Measurements from ENCODE around the gene ACTG2.

The ACTG2 gene

GRCh38 chr2:73894475-73894850 is 1.7 kb downstream of the ACTG2 start:
- H3K4me3 ChIP-seq (ENCODE audit: low read depth, low read length) = no peak overlapping the region
- TF ChIP-seq, protein P1, sequence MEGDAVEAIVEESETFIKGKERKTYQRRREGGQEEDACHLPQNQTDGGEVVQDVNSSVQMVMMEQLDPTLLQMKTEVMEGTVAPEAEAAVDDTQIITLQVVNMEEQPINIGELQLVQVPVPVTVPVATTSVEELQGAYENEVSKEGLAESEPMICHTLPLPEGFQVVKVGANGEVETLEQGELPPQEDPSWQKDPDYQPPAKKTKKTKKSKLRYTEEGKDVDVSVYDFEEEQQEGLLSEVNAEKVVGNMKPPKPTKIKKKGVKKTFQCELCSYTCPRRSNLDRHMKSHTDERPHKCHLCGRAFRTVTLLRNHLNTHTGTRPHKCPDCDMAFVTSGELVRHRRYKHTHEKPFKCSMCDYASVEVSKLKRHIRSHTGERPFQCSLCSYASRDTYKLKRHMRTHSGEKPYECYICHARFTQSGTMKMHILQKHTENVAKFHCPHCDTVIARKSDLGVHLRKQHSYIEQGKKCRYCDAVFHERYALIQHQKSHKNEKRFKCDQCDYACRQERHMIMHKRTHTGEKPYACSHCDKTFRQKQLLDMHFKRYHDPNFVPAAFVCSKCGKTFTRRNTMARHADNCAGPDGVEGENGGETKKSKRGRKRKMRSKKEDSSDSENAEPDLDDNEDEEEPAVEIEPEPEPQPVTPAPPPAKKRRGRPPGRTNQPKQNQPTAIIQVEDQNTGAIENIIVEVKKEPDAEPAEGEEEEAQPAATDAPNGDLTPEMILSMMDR (IDR thresholded peaks at IDR 0.05; ENCODE audit: control insufficient read depth, extremely low read depth, insufficient read depth) = no peak
- no peak for DNase-seq (ENCODE audit: low read depth)

DNA sequence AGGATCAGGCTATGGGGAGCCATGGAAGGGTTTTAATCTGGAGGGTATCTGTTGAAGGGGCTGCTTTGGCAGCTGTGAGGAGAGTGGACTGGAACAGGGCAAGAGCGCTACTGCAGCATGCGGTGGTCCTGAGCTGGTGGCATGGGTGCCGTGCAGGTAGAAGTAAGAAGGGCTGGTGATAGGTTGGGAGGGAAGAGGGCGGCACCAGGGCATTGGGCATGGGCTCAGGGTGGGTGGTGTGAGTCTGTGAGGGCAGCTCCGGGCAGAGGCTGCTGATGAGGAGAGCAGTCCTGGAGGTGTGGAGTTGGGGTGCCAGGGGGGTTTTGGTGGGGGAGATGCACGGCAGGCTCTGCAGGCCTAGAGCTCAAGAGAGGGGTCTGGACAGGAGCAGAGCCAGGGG is 2.1 kb downstream of the ACTG2 start:
- TF ChIP-seq, protein P1 (IDR thresholded peaks at IDR 0.05; ENCODE audit: control insufficient read depth, extremely low read depth, insufficient read depth) = no peak
- no peak for DNase-seq (ENCODE audit: low read depth)
- H3K4me3 ChIP-seq (ENCODE audit: low read depth, low read length) = no peak overlapping the region

DNA sequence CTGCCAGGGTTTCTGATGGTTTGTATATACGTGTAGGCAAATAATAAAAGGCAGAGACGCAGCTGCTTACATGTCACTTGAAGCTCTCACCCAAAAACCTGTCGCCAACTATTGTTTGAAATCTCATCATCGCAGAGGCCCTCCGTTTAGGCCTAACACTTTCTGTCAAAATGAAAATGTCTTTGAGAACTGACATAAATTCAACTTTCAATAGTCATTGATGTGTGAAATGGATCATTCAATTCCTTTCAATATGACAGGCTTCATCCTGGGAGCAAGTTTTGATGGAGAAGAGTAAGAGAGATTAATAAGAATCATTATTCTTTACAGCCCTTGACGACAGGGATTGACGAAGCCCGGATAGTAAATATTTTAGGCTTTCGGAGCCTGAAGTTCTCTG is 2.7 kb downstream of the ACTG2 start:
- TF ChIP-seq, protein P1 (IDR thresholded peaks at IDR 0.05; ENCODE audit: control insufficient read depth, extremely low read depth, insufficient read depth) = no peak
- H3K4me3 ChIP-seq (ENCODE audit: low read depth, low read length) = no peak overlapping the region
- no peak for DNase-seq (ENCODE audit: low read depth)

- DNase-seq (ENCODE audit: low read depth) = no peak
- TF ChIP-seq, protein P1 (IDR thresholded peaks at IDR 0.05; ENCODE audit: control insufficient read depth, extremely low read depth, insufficient read depth) = no peak
- no peak overlapping the region for H3K4me3 ChIP-seq (ENCODE audit: low read depth, low read length)
Measured at GRCh38 chr2:73896362-73897239, 3.8 kb downstream of the ACTG2 start.

DNA sequence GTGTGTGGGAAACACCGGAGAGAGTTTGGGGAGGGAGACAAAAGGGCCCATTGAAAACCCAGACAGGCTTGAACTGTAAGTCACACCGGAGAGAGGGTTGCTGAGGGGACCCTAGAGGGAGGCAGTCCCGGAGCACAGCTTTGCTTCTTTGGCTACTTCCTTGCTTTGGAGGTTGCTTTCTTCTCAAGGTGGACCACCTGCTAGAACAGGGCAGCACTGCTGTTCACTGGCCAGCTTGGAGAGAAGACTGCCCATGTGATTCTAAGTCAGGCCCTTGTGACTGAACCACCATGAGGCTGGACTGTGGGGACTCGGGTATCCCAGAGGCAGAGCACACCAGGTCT is 4.4 kb downstream of the ACTG2 start:
- no peak overlapping the region for H3K4me3 ChIP-seq (ENCODE audit: low read depth, low read length)
- TF ChIP-seq, protein P1 (IDR thresholded peaks at IDR 0.05; ENCODE audit: control insufficient read depth, extremely low read depth, insufficient read depth) = no peak
- no peak for DNase-seq (ENCODE audit: low read depth)

- TF ChIP-seq, protein P1 (IDR thresholded peaks at IDR 0.05; ENCODE audit: control insufficient read depth, extremely low read depth, insufficient read depth) = no peak
- no peak overlapping the region for H3K4me3 ChIP-seq (ENCODE audit: low read depth, low read length)
- DNase-seq (ENCODE audit: low read depth) = no peak
Measured at GRCh38 chr2:73897934-73898333, 5.1 kb downstream of the ACTG2 start.
